ENCODE data around the gene SBF2. TPM values are rescaled to one million over a fixed set of nuclear protein-coding genes. Genes with fewer than 3 reads are reported as not detected.
A peak's percentile ranks its signal among the peaks of the same experiment; 100 is the strongest.

The SBF2 gene
- total and polyA plus RNA-seq, 3 donors from 2014 or later = 27.8 to 52.8 (median 48.7) TPM

DNA sequence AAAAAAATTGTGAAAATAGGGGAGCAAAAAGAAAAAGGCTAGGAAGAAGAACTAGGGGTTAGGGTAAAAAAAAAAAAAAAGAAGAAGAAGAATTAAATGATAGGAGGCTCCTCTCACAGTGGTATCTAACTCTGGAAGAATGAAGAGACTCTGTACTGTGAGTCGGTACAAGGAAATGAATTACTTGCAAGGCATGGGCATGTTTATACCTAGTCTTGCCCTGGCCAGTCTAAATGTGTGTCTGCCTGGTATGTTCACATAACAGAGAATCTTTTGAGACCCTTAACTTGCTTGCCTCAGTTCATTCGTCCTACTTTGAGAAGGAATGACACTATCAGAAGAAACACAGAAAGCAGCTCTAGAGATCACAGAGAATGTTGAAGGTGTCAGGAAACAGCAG, 470.6 kb downstream of the SBF2 start:
- Histone ChIP-seq H3K4me1 (no peaks in the 10 kb centered on the region), H3K4me3 (no peak overlapping the region), H3K9me3 (no peaks in the 10 kb centered on the region), H3K27me3 (no peaks in the 10 kb centered on the region), H3K36me3 (ENCODE audit: low read depth, missing control alignments) (no peaks in the 10 kb centered on the region), H3K27ac (no peak overlapping the region)
- intact Hi-C loops (cut with DNase I; ENCODE audit: low total_unique reads) = no loop called here
- 83 to 89% methylated on average over 2 of the region's 2 CpGs for WGBS, 2 donors
- DNase-seq = no peak
- TF ChIP-seq CTCF (IDR thresholded peaks at IDR 0.05) = no peak
- TF ChIP-seq POLR2A (IDR thresholded peaks at IDR 0.05) = no peak

- no peaks in the 10 kb centered on the region for H3K9me3 ChIP-seq
- DNase-seq = no peak
- H3K27ac ChIP-seq = no peak overlapping the region
- no peaks in the 10 kb centered on the region for H3K36me3 ChIP-seq (ENCODE audit: low read depth, missing control alignments)
- WGBS, 2 donors = 71 to 74% methylated on average over 7 of the region's 7 CpGs
- intact Hi-C loops (cut with DNase I; ENCODE audit: low total_unique reads) = no loop called here
- H3K27me3 ChIP-seq = no peaks in the 10 kb centered on the region
- no peak overlapping the region for H3K4me3 ChIP-seq
- TF ChIP-seq POLR2A (IDR thresholded peaks at IDR 0.05) = no peak
- TF ChIP-seq CTCF (IDR thresholded peaks at IDR 0.05) = no peak
- H3K4me1 ChIP-seq = no peaks in the 10 kb centered on the region
Measured at GRCh38 chr11:9821008-9821752, 472.8 kb downstream of the SBF2 start.

GRCh38 chr11:9820260-9820659, 473.8 kb downstream of the SBF2 start:
- TF ChIP-seq CTCF (IDR thresholded peaks at IDR 0.05) = no peak
- TF ChIP-seq POLR2A (IDR thresholded peaks at IDR 0.05) = no peak
- no peaks in the 10 kb centered on the region for H3K27me3 ChIP-seq
- H3K27ac ChIP-seq = no peak overlapping the region
- DNase-seq = peak; percentile 24
- H3K4me3 ChIP-seq = no peak overlapping the region
- H3K9me3 ChIP-seq = no peaks in the 10 kb centered on the region
- H3K4me1 ChIP-seq = no peaks in the 10 kb centered on the region
- WGBS, 2 donors = 28 to 45% methylated on average over 1 of the region's 1 CpG
- no peaks in the 10 kb centered on the region for H3K36me3 ChIP-seq (ENCODE audit: low read depth, missing control alignments)
- intact Hi-C loops (cut with DNase I; ENCODE audit: low total_unique reads) = no loop called here

DNA sequence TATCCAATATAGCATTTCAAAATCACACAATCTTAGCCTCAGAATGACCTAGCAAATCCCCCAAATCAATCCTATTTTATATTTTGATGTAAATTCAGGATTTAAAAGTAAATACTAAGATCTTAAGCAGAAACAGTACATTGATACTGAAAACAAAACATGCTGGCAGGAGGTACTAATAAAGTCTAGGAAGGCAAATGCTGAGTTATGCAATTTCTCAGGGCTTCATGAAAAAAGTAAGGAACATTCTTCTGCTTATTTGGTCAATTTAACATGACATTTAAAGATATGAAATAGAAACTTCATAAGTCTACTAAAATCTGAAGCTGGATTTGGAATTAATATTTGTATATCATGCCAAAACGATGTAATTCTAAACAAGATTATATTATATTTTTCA, 476.8 kb downstream of the SBF2 start:
- intact Hi-C loops (cut with DNase I; ENCODE audit: low total_unique reads) = no loop called here
- Histone ChIP-seq H3K9me3 (no peaks in the 10 kb centered on the region), H3K4me1 (no peaks in the 10 kb centered on the region), H3K36me3 (ENCODE audit: low read depth, missing control alignments) (no peaks in the 10 kb centered on the region), H3K27me3 (no peaks in the 10 kb centered on the region), H3K4me3 (no peak overlapping the region), H3K27ac (no peak overlapping the region)
- DNase-seq = no peak
- TF ChIP-seq POLR2A (IDR thresholded peaks at IDR 0.05) (no peak), CTCF (IDR thresholded peaks at IDR 0.05) (no peak)
- whole genome bisulfite sequencing, 2 donors = 91 to 96% methylated on average over 1 of the region's 1 CpG
